CD4-positive, alpha-beta T cell treated with Interleukin-1 beta for 1 hour (primary cell): ENCODE results near the gene FSIP2.

Experiments used
- DNase-seq, 2 donors: peaks; one replicate each; pipeline ENCODE4 v3.0.0-alpha.2; 2020 to 2022

The FSIP2 gene

DNA sequence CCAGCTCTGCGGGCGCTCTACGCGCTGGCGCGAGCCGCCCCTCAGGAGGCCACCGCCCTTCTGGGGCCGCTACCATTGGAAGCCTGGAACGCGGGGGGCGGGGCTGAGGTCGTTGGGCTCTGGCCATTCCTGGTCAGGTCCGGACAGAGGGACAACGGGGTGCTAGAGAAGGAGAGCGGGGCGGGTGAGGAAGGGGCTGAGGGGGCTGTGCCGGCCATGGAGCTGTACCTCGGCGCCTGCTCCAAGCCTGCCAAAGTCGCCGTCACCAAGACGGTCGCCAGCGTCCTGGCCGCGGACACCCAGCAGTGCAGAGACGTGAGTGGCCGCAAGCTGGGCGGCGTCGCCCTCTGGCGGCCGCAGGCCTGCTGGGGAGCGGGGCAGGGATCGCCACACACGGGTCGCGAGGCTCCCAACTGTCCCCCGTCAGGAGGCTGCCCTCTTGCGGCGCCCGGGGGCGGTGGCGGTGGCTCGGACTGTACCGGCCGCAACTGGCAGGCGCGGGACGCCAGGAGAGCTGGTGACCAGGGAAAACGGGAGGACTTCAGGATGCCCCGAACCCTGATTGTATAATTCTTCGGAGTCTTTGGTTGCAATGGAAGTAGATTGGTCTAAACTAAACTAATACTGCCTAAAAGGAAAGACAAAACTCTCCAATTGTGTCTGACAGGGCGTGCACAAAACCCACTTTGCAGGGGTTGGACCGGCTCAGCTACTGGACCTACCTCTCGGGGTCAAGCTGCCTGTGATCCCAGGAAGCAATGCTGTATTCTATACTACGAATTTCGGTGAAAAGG is at the start of gene FSIP2:
FSIP2 (plus strand) TSS at position 126 of the 794 bp plus-strand sequence; CDS start at position 217, 91 bp downstream.
- DNase-seq = peak; percentile 2 to 10

- DNase-seq = no peak
Observed at GRCh38 chr2:185689906-185690539, 48.6 kb upstream of the FSIP2 start.

DNA sequence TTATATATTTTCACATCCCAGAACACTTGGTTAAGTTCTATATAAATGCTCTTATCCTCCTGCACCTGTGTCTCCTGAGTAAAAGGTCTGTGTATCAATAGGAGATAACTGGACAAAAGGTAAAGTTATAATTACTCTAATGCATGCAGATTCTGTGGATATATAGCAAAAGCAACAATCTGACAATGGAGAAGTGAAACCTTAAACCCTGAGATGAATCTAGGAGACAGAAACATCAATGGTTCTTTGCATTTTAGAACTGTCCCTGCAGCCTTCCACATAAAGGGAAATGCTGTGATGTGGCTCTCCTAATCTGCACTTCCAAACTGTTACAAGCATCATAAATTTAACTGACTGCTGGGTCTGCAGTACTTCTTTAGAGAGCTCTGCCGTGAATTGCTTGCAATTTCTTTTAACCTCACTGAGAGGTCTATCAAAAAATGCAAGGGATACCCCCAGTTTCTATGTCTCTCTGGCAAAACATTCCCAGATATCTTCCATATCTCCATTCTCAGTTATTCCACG is 42.8 kb upstream of the FSIP2 start:
- DNase-seq = no peak

GRCh38 chr2:185700883-185701282 is 37.7 kb upstream of the FSIP2 start:
- DNase-seq = no peak

GRCh38 chr2:185734658-185735057 is 3.9 kb upstream of the FSIP2 start:
- no peak for DNase-seq

- no peak for DNase-seq
Observed at GRCh38 chr2:185736210-185736609, 2.4 kb upstream of the FSIP2 start.

GRCh38 chr2:185745864-185746859 is 7.6 kb downstream of the FSIP2 start:
- DNase-seq = no peak

GRCh38 chr2:185757356-185757755 is 18.8 kb downstream of the FSIP2 start:
- no peak for DNase-seq

GRCh38 chr2:185771396-185771795 is 32.8 kb downstream of the FSIP2 start:
- DNase-seq = no peak

DNA sequence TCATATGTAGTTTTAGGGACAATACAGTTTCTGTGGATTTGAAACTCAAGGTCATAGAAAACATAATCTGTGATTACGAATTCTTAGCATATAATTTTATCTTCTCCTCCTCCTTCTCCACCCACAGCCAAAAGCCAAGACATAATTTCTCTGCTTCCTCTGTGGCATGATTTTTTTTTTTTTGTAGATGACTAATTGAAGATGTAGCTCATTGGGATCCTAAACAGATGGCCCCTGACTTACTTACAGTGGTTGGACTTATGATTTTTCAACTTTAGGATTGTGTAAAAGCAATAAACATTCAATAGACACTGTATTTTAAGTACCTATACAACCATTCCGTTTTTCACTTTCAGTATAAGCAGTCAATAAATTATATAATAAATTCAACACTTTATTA is 42.3 kb downstream of the FSIP2 start:
- DNase-seq = no peak

DNA sequence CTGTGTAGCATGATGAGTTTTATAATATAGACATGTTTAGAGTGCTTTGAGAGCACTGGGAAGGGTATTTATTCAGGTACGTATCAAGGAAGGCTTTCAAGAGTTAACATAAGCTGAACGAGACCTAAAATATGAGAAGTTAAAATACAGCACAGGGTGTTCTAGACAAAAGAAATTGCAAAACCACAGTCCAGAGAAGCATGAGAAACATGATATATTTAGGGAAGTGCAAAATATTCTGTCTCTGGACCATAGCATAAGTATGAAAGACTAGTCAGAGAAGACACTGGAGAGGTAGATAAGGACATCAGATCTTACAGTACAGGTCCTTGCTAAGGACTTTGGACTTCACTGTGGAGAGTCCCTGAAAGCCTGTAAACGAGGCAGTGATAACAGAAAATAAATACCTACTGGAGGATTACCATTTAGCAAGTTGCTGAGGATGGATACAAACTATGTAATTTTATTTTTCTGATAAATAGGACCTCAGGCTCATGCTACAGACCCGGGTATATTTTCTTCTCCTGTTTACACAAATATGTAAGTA is 43.7 kb downstream of the FSIP2 start:
- DNase-seq = no peak

DNA sequence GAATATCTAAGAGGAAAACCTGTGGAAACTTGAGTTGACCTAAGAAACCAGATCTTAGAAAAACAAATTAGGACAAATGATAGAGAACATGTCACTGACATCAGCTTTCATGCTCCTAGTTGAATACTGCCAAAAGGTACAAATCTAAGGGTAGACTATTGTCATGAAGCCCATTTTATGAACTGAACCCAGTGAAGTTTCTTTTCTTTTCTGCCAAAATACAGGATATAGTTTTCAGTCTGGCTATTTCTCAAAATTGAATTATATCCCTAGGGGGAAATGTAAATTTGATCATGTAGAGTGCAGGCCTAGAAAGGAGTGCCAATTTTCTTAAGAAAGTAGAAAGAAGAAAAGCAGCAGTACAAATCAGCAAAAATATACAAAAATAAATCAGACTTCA is 46.6 kb downstream of the FSIP2 start:
- DNase-seq = no peak

GRCh38 chr2:185785851-185786473 is 47.4 kb downstream of the FSIP2 start:
- no peak for DNase-seq

GRCh38 chr2:185787227-185788145 is 48.9 kb downstream of the FSIP2 start:
- no peak for DNase-seq

- DNase-seq = no peak
Observed at GRCh38 chr2:185790361-185790760, 51.8 kb downstream of the FSIP2 start.

GRCh38 chr2:185793532-185794345 is 55.1 kb downstream of the FSIP2 start:
- DNase-seq = no peak

GRCh38 chr2:185796758-185797157 is 58.2 kb downstream of the FSIP2 start:
- DNase-seq = no peak

GRCh38 chr2:185802926-185803325 is 64.3 kb downstream of the FSIP2 start:
- no peak for DNase-seq

GRCh38 chr2:185806783-185807182 is 68.2 kb downstream of the FSIP2 start:
- no peak for DNase-seq

DNA sequence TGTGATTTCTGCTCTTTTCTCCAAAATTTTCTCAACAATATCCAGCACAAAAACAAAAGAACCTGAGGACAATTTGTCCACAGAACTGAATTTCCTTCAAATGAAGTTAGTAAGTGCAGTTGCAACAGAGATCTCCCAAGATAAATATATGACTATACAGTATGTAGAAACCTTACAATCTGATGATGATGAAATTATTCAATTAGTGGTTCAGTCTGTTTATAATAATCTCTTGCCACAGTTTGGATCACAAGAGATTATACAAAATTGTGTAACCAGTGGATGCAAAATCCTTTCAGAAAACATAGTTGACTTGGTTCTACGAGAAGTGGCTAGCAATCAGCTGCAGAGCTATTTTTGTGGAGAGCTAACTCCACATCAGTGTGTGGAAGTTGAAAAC is 68.7 kb downstream of the FSIP2 start:
- no peak for DNase-seq
